Mesenchymal stem cell (in vitro differentiated cells and primary cell): Measurements from ENCODE around the gene MEIKIN.
A peak's percentile ranks its signal among the peaks of the same experiment; 100 is the strongest.

Source experiments
- DNase-seq: peaks from one replicate; pipeline ENCODE4 v3.0.0-alpha.2; 2013
- H2AFZ ChIP-seq: one replicate; pipeline ENCODE4 v1.6.1; 2013; ENCODE audit warnings: low read depth, mild to moderate bottlenecking, control low read depth, inconsistent platforms, low read length, moderate library complexity
- H2AK5ac ChIP-seq: 2 replicates; pipeline ENCODE4 v1.6.1; 2013; ENCODE audit warnings: low read length, moderate library complexity, mild to moderate bottlenecking, inconsistent platforms; ENCODE audit not compliant: severe bottlenecking
- H2BK120ac ChIP-seq: one replicate; pipeline ENCODE4 v1.6.1; 2013; ENCODE audit warnings: low read depth, mild to moderate bottlenecking, inconsistent platforms, low read length, moderate library complexity
- H2BK12ac ChIP-seq, 2 experiments: one replicate each; pipeline ENCODE4 v1.6.1; 2013; ENCODE audit warnings: inconsistent platforms in 2 of 2, low read length in 2 of 2, mild to moderate bottlenecking in 2 of 2, moderate library complexity in 2 of 2, control low read depth in 1 of 2
- H2BK15ac ChIP-seq: one replicate; pipeline ENCODE4 v1.6.1; 2013; ENCODE audit warnings: mild to moderate bottlenecking, low read depth, inconsistent platforms; ENCODE audit not compliant: poor library complexity, severe bottlenecking
- H2BK5ac ChIP-seq: 2 replicates; pipeline ENCODE4 v1.6.1; 2013; ENCODE audit warnings: low read depth, mild to moderate bottlenecking, low read length, control low read depth, inconsistent platforms; ENCODE audit not compliant: poor library complexity, severe bottlenecking
- H3K14ac ChIP-seq, 2 experiments: one replicate each; pipeline ENCODE4 v1.6.1; 2013; ENCODE audit warnings: inconsistent platforms in 2 of 2, low read length in 2 of 2, control low read depth in 1 of 2, mild to moderate bottlenecking in 1 of 2, moderate library complexity in 1 of 2
- H3K18ac ChIP-seq, 2 experiments: one replicate each; pipeline ENCODE4 v1.6.1; 2013; ENCODE audit warnings: inconsistent platforms in 2 of 2, low read length in 2 of 2, control low read depth in 1 of 2, low read depth in 1 of 2, mild to moderate bottlenecking in 1 of 2
- H3K23ac ChIP-seq, 2 experiments: one replicate each; pipeline ENCODE4 v1.6.1; 2013; ENCODE audit warnings: inconsistent platforms in 2 of 2, low read length in 2 of 2, mild to moderate bottlenecking in 2 of 2, moderate library complexity in 2 of 2, control low read depth in 1 of 2
- H3K27ac ChIP-seq: 2 replicates; pipeline ENCODE4 v1.5.1; 2013; ENCODE audit warnings: mild to moderate bottlenecking, moderate library complexity, low read length, control low read depth, inconsistent platforms; ENCODE audit not compliant: poor library complexity, severe bottlenecking
- H3K27me3 ChIP-seq, 2 experiments: 2 replicates each; pipeline versions ENCODE4 v1.6.1 to v1.7.0; 2013; ENCODE audit warnings: low read length in 2 of 2, mild to moderate bottlenecking in 2 of 2, moderate library complexity in 2 of 2, control low read depth in 1 of 2, inconsistent platforms in 1 of 2; ENCODE audit not compliant: control insufficient read depth in 1 of 2, insufficient read depth in 1 of 2
- H3K36me3 ChIP-seq, 2 experiments: 2 replicates each; pipeline versions ENCODE4 v1.6.1 to v1.7.0; 2013; ENCODE audit warnings: low read length in 2 of 2, control low read depth in 1 of 2, inconsistent platforms in 1 of 2, low read depth in 1 of 2, mild to moderate bottlenecking in 1 of 2; ENCODE audit not compliant: insufficient read depth in 2 of 2, control insufficient read depth in 1 of 2
- H3K4ac ChIP-seq, 2 experiments: one replicate each; pipeline ENCODE4 v1.6.1; 2013; ENCODE audit warnings: inconsistent platforms in 2 of 2, low read length in 2 of 2, mild to moderate bottlenecking in 2 of 2, moderate library complexity in 2 of 2, control low read depth in 1 of 2, low read depth in 1 of 2
- H3K4me1 ChIP-seq: 2 replicates; pipeline ENCODE4 v1.6.1; 2013; ENCODE audit warnings: low read depth, low read length, control low read depth; ENCODE audit not compliant: control insufficient read depth, insufficient read depth
- H3K4me2 ChIP-seq: 2 replicates; pipeline ENCODE4 v1.6.1; 2013; ENCODE audit warnings: low read length, mild to moderate bottlenecking, inconsistent platforms; ENCODE audit not compliant: poor library complexity, severe bottlenecking
- H3K4me3 ChIP-seq, 2 experiments: 2 replicates each; pipeline versions ENCODE4 v1.5.1 to v1.7.0; 2013; ENCODE audit warnings: low read length in 2 of 2, mild to moderate bottlenecking in 2 of 2, control low read depth in 1 of 2, low read depth in 1 of 2; ENCODE audit not compliant: insufficient read depth in 1 of 2
- H3K79me1 ChIP-seq: replicated peaks from 2 replicates; pipeline ENCODE4 v1.6.1; 2013; ENCODE audit warnings: mild to moderate bottlenecking, control low read depth, low read length, inconsistent platforms; ENCODE audit not compliant: poor library complexity, severe bottlenecking
- H3K9ac ChIP-seq: 2 replicates; pipeline ENCODE4 v1.7.0; 2013; ENCODE audit warnings: mild to moderate bottlenecking, low read length, moderate library complexity
- H3K9me3 ChIP-seq: 2 replicates; pipeline ENCODE4 v1.7.0; 2013; ENCODE audit warnings: mild to moderate bottlenecking, low read length; ENCODE audit not compliant: control insufficient read depth
- H4K8ac ChIP-seq: one replicate; pipeline ENCODE4 v1.6.1; 2013; ENCODE audit warnings: inconsistent platforms, mild to moderate bottlenecking, low read length, moderate library complexity
- H4K91ac ChIP-seq: one replicate; pipeline ENCODE4 v1.6.1; 2013; ENCODE audit warnings: mild to moderate bottlenecking, low read length, inconsistent platforms
- WGBS: methylation state at CpG from one replicate; pipeline ENCODE4 v1.1.7; 2013; ENCODE audit warnings: mixed read lengths; 5-methylcytosine and 5-hydroxymethylcytosine counted together

The MEIKIN gene

DNA sequence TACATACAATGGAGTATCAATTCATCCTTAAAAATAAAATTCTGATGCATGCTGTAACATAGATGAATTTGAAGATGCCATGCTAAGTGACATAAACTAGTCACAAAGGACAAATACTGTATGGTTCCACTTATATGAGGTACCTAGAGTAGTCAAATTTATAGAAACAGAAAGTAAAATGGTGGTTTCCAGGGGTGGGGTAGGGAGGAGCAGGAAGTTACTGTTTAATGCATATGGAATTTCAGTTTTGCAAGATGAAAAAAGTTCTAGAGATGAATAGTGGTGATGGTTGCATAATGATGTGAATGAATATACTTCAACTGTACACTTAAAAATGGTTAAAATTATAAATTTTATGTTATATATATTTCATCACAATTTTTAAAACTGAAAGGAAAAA, 91.3 kb downstream of the MEIKIN start:
- Histone ChIP-seq H3K23ac (no peak overlapping the region), H3K9me3 (peaks cover 18% of the 10 kb centered on the region), H4K91ac (no peak overlapping the region), H2BK5ac (no peak overlapping the region), H4K8ac (no peak overlapping the region), H3K14ac (no peak overlapping the region), H3K4me3 (no peak overlapping the region), H3K36me3 (no peaks in the 10 kb centered on the region), H2BK15ac (no peak overlapping the region), H3K4me2 (no peak overlapping the region), H3K4me1 (no peaks in the 10 kb centered on the region), H3K18ac (no peak overlapping the region), H3K27me3 (no peaks in the 10 kb centered on the region), H3K9ac (no peak overlapping the region), H2AK5ac (no peak overlapping the region), H2AFZ (no peak overlapping the region), H3K27ac (no peak overlapping the region), H3K79me1 (no peaks in the 10 kb centered on the region), H2BK12ac (no peak overlapping the region), H3K4ac (no peak overlapping the region), H2BK120ac (no peak overlapping the region)
- DNase-seq: peak; percentile 3

DNA sequence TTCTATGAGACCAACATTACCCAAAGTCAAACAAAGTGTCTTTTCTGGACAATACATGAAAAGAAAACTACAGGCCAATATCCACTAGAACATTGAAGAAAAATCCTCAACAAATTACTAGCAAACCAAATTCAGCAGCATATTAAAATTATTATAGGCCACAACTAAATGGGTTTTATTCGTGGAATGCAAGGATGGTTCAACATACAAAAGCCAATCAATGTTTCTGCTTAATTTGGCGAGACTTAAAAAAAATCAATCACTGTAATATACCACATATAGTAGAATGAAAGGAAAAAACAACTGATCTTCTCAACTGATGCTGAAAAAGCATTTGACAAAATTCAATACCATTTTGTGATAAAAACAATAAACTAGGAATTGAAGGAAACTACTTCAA, 96.8 kb downstream of the MEIKIN start:
- no peak overlapping the region for H3K4me3 ChIP-seq
- H2BK120ac ChIP-seq: no peak overlapping the region
- no peak overlapping the region for H2BK5ac ChIP-seq
- no peaks in the 10 kb centered on the region for H3K27me3 ChIP-seq
- no peak overlapping the region for H4K91ac ChIP-seq
- no peak overlapping the region for H2AFZ ChIP-seq
- H3K9me3 ChIP-seq: peaks cover 62% of the 10 kb centered on the region
- H4K8ac ChIP-seq: no peak overlapping the region
- no peaks in the 10 kb centered on the region for H3K4me1 ChIP-seq
- no peak overlapping the region for H2BK15ac ChIP-seq
- no peak overlapping the region for H3K9ac ChIP-seq
- H3K4me2 ChIP-seq: no peak overlapping the region
- H3K23ac ChIP-seq: no peak overlapping the region
- H3K14ac ChIP-seq: no peak overlapping the region
- H3K27ac ChIP-seq: no peak overlapping the region
- no peak overlapping the region for H2AK5ac ChIP-seq
- DNase-seq: no peak
- WGBS: no CpG with 5 or more reads among the region's 2 CpGs
- no peak overlapping the region for H3K18ac ChIP-seq
- no peaks in the 10 kb centered on the region for H3K36me3 ChIP-seq
- H2BK12ac ChIP-seq: no peak overlapping the region
- H3K4ac ChIP-seq: no peak overlapping the region
- H3K79me1 ChIP-seq: no peaks in the 10 kb centered on the region

DNA sequence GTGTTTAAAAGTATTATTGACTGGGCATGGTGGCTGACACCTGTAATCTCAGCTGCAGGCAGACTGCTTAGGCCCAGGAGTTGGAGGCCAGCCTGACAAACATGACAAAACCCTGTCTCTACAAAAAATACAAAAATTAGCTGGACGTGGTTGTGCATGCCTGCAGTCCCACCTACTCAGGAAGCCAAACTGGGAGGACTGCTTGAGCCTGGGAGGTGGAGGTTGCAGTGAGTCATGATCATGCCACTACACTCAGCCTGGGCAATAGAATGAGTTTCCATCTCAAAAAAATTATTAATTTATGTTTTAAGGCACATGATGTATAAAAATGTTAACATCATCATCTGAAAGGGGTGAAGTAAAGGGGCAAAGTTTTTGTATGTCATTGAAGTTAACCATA, 98.9 kb downstream of the MEIKIN start:
- no peaks in the 10 kb centered on the region for H3K79me1 ChIP-seq
- no peaks in the 10 kb centered on the region for H3K4me1 ChIP-seq
- DNase-seq: no peak
- no peak overlapping the region for H3K4me2 ChIP-seq
- no peak overlapping the region for H3K14ac ChIP-seq
- H3K4me3 ChIP-seq: no peak overlapping the region
- no peak overlapping the region for H3K23ac ChIP-seq
- no peak overlapping the region for H2BK5ac ChIP-seq
- no peaks in the 10 kb centered on the region for H3K27me3 ChIP-seq
- H3K4ac ChIP-seq: no peak overlapping the region
- H2BK15ac ChIP-seq: no peak overlapping the region
- no peak overlapping the region for H3K27ac ChIP-seq
- no peak overlapping the region for H4K8ac ChIP-seq
- H3K9ac ChIP-seq: no peak overlapping the region
- H3K36me3 ChIP-seq: no peaks in the 10 kb centered on the region
- no CpG with 5 or more reads among the region's 1 CpG for WGBS
- peaks cover 69% of the 10 kb centered on the region for H3K9me3 ChIP-seq
- H2BK120ac ChIP-seq: no peak overlapping the region
- H2AFZ ChIP-seq: no peak overlapping the region
- no peak overlapping the region for H2AK5ac ChIP-seq
- H4K91ac ChIP-seq: no peak overlapping the region
- H2BK12ac ChIP-seq: no peak overlapping the region
- H3K18ac ChIP-seq: no peak overlapping the region

DNA sequence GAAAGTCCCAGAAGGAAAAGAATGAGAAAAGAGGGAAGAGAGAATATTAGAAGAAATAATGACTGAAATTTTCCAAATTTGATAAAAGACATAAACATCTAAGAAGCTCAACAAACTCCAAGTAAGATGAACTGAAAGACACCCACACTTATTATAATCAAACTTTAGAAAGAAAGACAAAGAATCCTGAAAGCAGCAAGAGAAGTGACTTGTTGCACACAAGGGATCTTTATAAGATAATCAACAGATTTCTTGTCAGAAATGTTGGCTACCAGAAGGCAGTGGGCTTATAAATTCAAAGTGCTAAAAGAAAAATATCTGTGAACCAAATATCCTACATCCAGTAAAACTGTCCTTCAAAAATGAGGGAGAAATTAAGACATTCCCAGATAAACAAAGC, 99.6 kb downstream of the MEIKIN start:
- H3K23ac ChIP-seq: no peak overlapping the region
- no peak overlapping the region for H2BK120ac ChIP-seq
- H2BK15ac ChIP-seq: no peak overlapping the region
- no peak overlapping the region for H3K14ac ChIP-seq
- no peak for DNase-seq
- H3K9me3 ChIP-seq: peaks cover 67% of the 10 kb centered on the region
- no peaks in the 10 kb centered on the region for H3K27me3 ChIP-seq
- H3K18ac ChIP-seq: no peak overlapping the region
- H2BK5ac ChIP-seq: no peak overlapping the region
- H3K36me3 ChIP-seq: no peaks in the 10 kb centered on the region
- no peak overlapping the region for H3K4me3 ChIP-seq
- no peaks in the 10 kb centered on the region for H3K4me1 ChIP-seq
- H2AK5ac ChIP-seq: no peak overlapping the region
- H2BK12ac ChIP-seq: no peak overlapping the region
- H4K8ac ChIP-seq: no peak overlapping the region
- no peak overlapping the region for H2AFZ ChIP-seq
- no peak overlapping the region for H3K4ac ChIP-seq
- no peak overlapping the region for H3K9ac ChIP-seq
- no peak overlapping the region for H3K4me2 ChIP-seq
- no peak overlapping the region for H4K91ac ChIP-seq
- no peak overlapping the region for H3K27ac ChIP-seq
- no peaks in the 10 kb centered on the region for H3K79me1 ChIP-seq
